HepG2 (cell line): ENCODE measurements around the gene CLEC18C. TPM values are rescaled to one million over a fixed set of nuclear protein-coding genes. Genes with fewer than 3 reads are reported as not detected.

Experiments
- CENPT ChIP-seq: sonication (generic); formaldehyde crosslinking; IDR thresholded peaks from 2 replicates; pipeline ENCODE4 v1.8.0; 2022; ENCODE audit warnings: low read depth, mild to moderate bottlenecking, moderate library complexity, missing genetic modification reagents
- KLF12 ChIP-seq: sonication (generic); formaldehyde crosslinking; IDR thresholded peaks from 2 replicates; pipeline ENCODE4 v1.4.0; 2020; ENCODE audit warnings: missing genetic modification reagents, borderline replicate concordance
- MBNL3 ChIP-seq: fragments of 250-450 bp; sonication (Bioruptor Pico); conservative IDR thresholded peaks from 2 replicates; pipeline ENCODE4 v1.8.0; 2022; ENCODE audit warnings: mild to moderate bottlenecking, inconsistent platforms
- MLLT10 ChIP-seq: sonication (generic); formaldehyde crosslinking; IDR thresholded peaks from 2 replicates; pipeline ENCODE4 v1.4.0; 2020; ENCODE audit warnings: missing genetic modification reagents
- NCOA2 ChIP-seq: sonication (generic); formaldehyde crosslinking; IDR thresholded peaks from 2 replicates; pipeline ENCODE4 v1.8.0; 2022; ENCODE audit warnings: inconsistent platforms
- RXRB ChIP-seq: IDR thresholded peaks from 2 replicates; pipeline ENCODE4 v1.6.1; 2016; ENCODE audit warnings: borderline replicate concordance, missing genetic modification reagents, missing compliant biosample characterization
- ZNF101 ChIP-seq: sonication (generic); formaldehyde crosslinking; IDR thresholded peaks from 2 replicates; pipeline ENCODE4 v1.4.0; 2020; ENCODE audit warnings: mild to moderate bottlenecking, low read depth, missing genetic modification reagents, borderline replicate concordance
- ZNF510 ChIP-seq: sonication (generic); formaldehyde crosslinking; IDR thresholded peaks from 2 replicates; pipeline ENCODE4 v1.4.0; 2020; ENCODE audit warnings: low read depth, mild to moderate bottlenecking, missing genetic modification reagents
- ZNF589 ChIP-seq: sonication (generic); formaldehyde crosslinking; conservative IDR thresholded peaks from 2 replicates; pipeline ENCODE4 v1.8.0; 2022; ENCODE audit warnings: mild to moderate bottlenecking, moderate library complexity, missing genetic modification reagents
- ZNF660 ChIP-seq: sonication (generic); formaldehyde crosslinking; IDR thresholded peaks from 2 replicates; pipeline ENCODE4 v1.5.1; 2020; ENCODE audit warnings: mild to moderate bottlenecking, low read depth, missing genetic modification reagents, borderline replicate concordance
- ZNF724P ChIP-seq: sonication (generic); formaldehyde crosslinking; IDR thresholded peaks from 2 replicates; pipeline ENCODE4 v1.8.0; 2022; ENCODE audit warnings: missing genetic modification reagents, borderline replicate concordance
- ZNF737 ChIP-seq: sonication (generic); formaldehyde crosslinking; IDR thresholded peaks from 2 replicates; pipeline ENCODE4 v1.5.0; 2020; ENCODE audit warnings: missing genetic modification reagents, mild to moderate bottlenecking, borderline replicate concordance
- ZNF776 ChIP-seq: sonication (generic); formaldehyde crosslinking; IDR thresholded peaks from 2 replicates; pipeline ENCODE4 v1.4.0; 2020; ENCODE audit warnings: mild to moderate bottlenecking, missing genetic modification reagents
- ZNF83 ChIP-seq: sonication (generic); formaldehyde crosslinking; IDR thresholded peaks from 2 replicates; pipeline ENCODE4 v1.4.0; 2020; ENCODE audit warnings: missing genetic modification reagents, mild to moderate bottlenecking, borderline replicate concordance
- ZSCAN22 ChIP-seq: sonication (generic); formaldehyde crosslinking; IDR thresholded peaks from 2 replicates; pipeline ENCODE4 v1.4.0; 2020; ENCODE audit warnings: mild to moderate bottlenecking, missing genetic modification reagents
- polyA plus RNA-seq, 8 experiments: library from polyadenylated mRNA; depleted of rRNA in 3 of 8; stranded (reverse) in 7 of 8; unstranded in 1 of 8; fragments of >200 nt; fragmentation: Illumina TruSeq in 4 of 8; extraction: Trizol in 4 of 8; gene quantifications; 2 replicates each; pipeline versions ENCODE4 v1.2.1 to v1.2.3, GENCODE V29; 2011 to 2016; ENCODE audit warnings: low read depth in 4 of 8, missing spikeins in 1 of 8, mixed read lengths in 1 of 8; ENCODE audit not compliant: insufficient read depth in 1 of 8
- total RNA-seq, 5 experiments: library from RNA; depleted of rRNA; stranded (reverse); fragments of >200 nt; fragmentation: Illumina TruSeq; extraction: Trizol; gene quantifications; 2 replicates each; pipeline ENCODE4 v1.2.3, GENCODE V29; 2016; ENCODE audit warnings: low read depth in 1 of 5
- TF ChIP-seq, protein P1 (sequence below): sonication (generic); formaldehyde crosslinking; IDR thresholded peaks from 2 replicates; pipeline ENCODE4 v1.4.0; 2020; ENCODE audit warnings: missing genetic modification reagents, borderline replicate concordance
- TF ChIP-seq, protein P2 (sequence below): sonication (generic); formaldehyde crosslinking; IDR thresholded peaks from 2 replicates; pipeline ENCODE4 v1.8.1; 2022; ENCODE audit warnings: low read depth, mild to moderate bottlenecking, missing genetic modification reagents
- TF ChIP-seq, protein P3 (sequence below): IDR thresholded peaks from 2 replicates; pipeline ENCODE4 v1.6.1; 2012; ENCODE audit warnings: low read length, improper control_type of control experiment
- TF ChIP-seq, protein P4 (sequence below): sonication (generic); formaldehyde crosslinking; IDR thresholded peaks from 2 replicates; pipeline ENCODE4 v1.8.1; 2023; ENCODE audit warnings: mild to moderate bottlenecking, missing genetic modification reagents, borderline replicate concordance

The CLEC18C gene
- total and polyA plus RNA-seq, 2 of the 13 experiments (the other 11 are each of a cell fraction or from before 2014, with no cell fraction given), result 0.15 to 0.29 TPM

DNA sequence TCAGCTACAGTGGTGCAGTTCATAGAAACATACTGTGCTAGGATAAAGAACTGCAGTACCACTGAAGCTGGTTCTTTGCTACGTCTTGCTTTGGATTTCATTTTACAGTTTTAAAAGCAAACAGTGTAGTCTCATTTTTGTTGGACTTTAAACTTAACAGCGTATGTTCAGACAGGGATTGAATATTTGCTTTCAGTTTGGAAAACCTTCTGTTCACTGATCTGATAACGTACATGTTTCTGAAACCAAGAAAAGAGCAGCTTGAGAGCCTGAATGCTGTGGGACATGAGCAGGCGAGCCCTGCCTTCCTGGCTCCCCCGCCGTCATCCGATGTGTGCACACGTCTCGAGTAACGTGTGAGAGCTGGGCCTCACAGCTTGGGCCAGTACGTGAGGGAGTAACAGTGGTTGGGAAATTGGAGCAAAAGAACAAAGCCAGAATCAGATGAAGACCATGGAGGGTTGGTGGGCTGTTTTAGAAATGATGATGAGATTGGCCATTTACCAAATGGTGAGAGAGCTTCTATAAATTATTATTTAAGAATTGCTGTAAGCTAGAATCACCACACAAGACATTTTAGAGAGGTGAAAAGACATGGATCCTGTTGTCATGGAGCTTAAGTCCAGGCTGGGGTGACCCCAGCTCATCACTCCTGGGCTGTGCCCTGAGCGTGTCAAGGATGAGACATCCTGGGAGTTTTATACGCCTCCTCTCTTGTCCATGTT lies 20.8 kb upstream of the CLEC18C start (continued):
- TF ChIP-seq, protein P1, sequence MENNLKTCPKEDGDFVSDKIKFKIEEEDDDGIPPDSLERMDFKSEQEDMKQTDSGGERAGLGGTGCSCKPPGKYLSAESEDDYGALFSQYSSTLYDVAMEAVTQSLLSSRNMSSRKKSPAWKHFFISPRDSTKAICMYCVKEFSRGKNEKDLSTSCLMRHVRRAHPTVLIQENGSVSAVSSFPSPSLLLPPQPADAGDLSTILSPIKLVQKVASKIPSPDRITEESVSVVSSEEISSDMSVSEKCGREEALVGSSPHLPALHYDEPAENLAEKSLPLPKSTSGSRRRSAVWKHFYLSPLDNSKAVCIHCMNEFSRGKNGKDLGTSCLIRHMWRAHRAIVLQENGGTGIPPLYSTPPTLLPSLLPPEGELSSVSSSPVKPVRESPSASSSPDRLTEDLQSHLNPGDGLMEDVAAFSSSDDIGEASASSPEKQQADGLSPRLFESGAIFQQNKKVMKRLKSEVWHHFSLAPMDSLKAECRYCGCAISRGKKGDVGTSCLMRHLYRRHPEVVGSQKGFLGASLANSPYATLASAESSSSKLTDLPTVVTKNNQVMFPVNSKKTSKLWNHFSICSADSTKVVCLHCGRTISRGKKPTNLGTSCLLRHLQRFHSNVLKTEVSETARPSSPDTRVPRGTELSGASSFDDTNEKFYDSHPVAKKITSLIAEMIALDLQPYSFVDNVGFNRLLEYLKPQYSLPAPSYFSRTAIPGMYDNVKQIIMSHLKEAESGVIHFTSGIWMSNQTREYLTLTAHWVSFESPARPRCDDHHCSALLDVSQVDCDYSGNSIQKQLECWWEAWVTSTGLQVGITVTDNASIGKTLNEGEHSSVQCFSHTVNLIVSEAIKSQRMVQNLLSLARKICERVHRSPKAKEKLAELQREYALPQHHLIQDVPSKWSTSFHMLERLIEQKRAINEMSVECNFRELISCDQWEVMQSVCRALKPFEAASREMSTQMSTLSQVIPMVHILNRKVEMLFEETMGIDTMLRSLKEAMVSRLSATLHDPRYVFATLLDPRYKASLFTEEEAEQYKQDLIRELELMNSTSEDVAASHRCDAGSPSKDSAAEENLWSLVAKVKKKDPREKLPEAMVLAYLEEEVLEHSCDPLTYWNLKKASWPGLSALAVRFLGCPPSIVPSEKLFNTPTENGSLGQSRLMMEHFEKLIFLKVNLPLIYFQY, result no peak; the same call in 1 of the 2 replicates
- TF ChIP-seq ZNF724P (CRISPR knock-in tag) (no peak), ZNF83 (no peak), ZNF510 (no peak; the same call in 1 of the 2 replicates), MLLT10 (CRISPR knock-in tag) (no peak), NCOA2 (CRISPR knock-in tag) (peak; percentile 63), ZNF660 (CRISPR knock-in tag) (no peak), ZNF589 (CRISPR knock-in tag) (no peak), RXRB (peak; percentile 70; the same call in 1 of the 2 replicates), ZNF776 (CRISPR knock-in tag) (no peak), MBNL3 (CRISPR knock-in tag) (no peak), CENPT (CRISPR knock-in tag) (no peak), ZSCAN22 (CRISPR knock-in tag) (no peak), ZNF737 (CRISPR knock-in tag) (no peak), KLF12 (no peak), ZNF101 (no peak)
- TF ChIP-seq, protein P2, sequence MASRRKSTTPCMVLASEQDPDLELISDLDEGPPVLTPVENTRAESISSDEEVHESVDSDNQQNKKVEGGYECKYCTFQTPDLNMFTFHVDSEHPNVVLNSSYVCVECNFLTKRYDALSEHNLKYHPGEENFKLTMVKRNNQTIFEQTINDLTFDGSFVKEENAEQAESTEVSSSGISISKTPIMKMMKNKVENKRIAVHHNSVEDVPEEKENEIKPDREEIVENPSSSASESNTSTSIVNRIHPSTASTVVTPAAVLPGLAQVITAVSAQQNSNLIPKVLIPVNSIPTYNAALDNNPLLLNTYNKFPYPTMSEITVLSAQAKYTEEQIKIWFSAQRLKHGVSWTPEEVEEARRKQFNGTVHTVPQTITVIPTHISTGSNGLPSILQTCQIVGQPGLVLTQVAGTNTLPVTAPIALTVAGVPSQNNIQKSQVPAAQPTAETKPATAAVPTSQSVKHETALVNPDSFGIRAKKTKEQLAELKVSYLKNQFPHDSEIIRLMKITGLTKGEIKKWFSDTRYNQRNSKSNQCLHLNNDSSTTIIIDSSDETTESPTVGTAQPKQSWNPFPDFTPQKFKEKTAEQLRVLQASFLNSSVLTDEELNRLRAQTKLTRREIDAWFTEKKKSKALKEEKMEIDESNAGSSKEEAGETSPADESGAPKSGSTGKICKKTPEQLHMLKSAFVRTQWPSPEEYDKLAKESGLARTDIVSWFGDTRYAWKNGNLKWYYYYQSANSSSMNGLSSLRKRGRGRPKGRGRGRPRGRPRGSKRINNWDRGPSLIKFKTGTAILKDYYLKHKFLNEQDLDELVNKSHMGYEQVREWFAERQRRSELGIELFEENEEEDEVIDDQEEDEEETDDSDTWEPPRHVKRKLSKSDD, result no peak
- TF ChIP-seq, protein P3, sequence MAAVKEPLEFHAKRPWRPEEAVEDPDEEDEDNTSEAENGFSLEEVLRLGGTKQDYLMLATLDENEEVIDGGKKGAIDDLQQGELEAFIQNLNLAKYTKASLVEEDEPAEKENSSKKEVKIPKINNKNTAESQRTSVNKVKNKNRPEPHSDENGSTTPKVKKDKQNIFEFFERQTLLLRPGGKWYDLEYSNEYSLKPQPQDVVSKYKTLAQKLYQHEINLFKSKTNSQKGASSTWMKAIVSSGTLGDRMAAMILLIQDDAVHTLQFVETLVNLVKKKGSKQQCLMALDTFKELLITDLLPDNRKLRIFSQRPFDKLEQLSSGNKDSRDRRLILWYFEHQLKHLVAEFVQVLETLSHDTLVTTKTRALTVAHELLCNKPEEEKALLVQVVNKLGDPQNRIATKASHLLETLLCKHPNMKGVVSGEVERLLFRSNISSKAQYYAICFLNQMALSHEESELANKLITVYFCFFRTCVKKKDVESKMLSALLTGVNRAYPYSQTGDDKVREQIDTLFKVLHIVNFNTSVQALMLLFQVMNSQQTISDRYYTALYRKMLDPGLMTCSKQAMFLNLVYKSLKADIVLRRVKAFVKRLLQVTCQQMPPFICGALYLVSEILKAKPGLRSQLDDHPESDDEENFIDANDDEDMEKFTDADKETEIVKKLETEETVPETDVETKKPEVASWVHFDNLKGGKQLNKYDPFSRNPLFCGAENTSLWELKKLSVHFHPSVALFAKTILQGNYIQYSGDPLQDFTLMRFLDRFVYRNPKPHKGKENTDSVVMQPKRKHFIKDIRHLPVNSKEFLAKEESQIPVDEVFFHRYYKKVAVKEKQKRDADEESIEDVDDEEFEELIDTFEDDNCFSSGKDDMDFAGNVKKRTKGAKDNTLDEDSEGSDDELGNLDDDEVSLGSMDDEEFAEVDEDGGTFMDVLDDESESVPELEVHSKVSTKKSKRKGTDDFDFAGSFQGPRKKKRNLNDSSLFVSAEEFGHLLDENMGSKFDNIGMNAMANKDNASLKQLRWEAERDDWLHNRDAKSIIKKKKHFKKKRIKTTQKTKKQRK, result no peak
- TF ChIP-seq, protein P4, sequence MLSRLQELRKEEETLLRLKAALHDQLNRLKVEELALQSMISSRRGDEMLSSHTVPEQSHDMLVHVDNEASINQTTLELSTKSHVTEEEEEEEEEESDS (CRISPR knock-in tag), result 0 out of 2 replicates have a peak, but pooled peaks have one; percentile 14
